Hepatocyte (in vitro differentiated cells): ENCODE data around the gene FKBP7.

Source experiments
- EZH2 ChIP-seq: fragments of 200-600 bp; sonication (generic); IDR thresholded peaks from 2 replicates; pipeline ENCODE4 v1.6.1; 2016; ENCODE audit warnings: antibody characterized with exemption, mild to moderate bottlenecking, borderline replicate concordance
- EZH2phosphoT487 ChIP-seq: fragments of 200-600 bp; sonication (generic); IDR thresholded peaks from one replicate; pipeline ENCODE4 v1.6.1; 2018; ENCODE audit warnings: antibody characterized with exemption, mild to moderate bottlenecking, low read depth, moderate library complexity; ENCODE audit not compliant: unreplicated experiment, severe bottlenecking
- TF ChIP-seq, protein P1 (sequence below): fragments of 200-600 bp; sonication (generic); IDR thresholded peaks from 2 replicates; pipeline ENCODE4 v1.5.1; 2016; ENCODE audit warnings: antibody characterized with exemption, mild to moderate bottlenecking; ENCODE audit not compliant: poor library complexity

DNA sequence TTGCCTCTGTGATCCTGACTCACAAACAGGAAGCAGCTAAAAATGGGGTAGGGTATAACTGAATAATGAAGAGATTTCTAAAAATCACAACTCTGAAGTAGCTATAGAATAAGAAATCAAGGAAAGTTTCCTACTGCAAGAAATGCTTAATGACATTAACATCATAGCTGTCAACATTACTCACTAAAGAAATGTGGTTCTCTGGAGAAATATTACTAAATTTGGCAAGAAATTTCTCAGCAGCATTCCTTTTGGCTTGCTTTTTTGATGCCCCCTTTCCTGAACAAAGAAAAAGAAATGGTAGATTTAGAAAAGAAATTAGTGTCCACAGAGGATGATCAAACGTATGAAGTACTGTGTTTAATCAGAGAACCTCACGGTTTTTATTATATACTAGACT lies 37.0 kb downstream of the FKBP7 start:
- TF ChIP-seq, protein P1, sequence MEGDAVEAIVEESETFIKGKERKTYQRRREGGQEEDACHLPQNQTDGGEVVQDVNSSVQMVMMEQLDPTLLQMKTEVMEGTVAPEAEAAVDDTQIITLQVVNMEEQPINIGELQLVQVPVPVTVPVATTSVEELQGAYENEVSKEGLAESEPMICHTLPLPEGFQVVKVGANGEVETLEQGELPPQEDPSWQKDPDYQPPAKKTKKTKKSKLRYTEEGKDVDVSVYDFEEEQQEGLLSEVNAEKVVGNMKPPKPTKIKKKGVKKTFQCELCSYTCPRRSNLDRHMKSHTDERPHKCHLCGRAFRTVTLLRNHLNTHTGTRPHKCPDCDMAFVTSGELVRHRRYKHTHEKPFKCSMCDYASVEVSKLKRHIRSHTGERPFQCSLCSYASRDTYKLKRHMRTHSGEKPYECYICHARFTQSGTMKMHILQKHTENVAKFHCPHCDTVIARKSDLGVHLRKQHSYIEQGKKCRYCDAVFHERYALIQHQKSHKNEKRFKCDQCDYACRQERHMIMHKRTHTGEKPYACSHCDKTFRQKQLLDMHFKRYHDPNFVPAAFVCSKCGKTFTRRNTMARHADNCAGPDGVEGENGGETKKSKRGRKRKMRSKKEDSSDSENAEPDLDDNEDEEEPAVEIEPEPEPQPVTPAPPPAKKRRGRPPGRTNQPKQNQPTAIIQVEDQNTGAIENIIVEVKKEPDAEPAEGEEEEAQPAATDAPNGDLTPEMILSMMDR, result no peak
- TF ChIP-seq EZH2 (no peak), EZH2phosphoT487 (no peak)
